Stimulated activated CD4-positive, alpha-beta T cell treated with anti-CD3 and anti-CD28 coated beads, Interleukin-1b, Interleukin-23, amount 100 ng/mL, for 48 hours (primary cell): Measurements from ENCODE around the gene PCDHGA7.
"Not testable (repeated sequence)": the region's sequence is repeated elsewhere in the genome, so short reads cannot be mapped to it uniquely, and the experiment has no call there.

ENCODE experiments used
- DNase-seq: peaks from one replicate; pipeline ENCODE4 v3.0.0-alpha.2; 2020

The PCDHGA7 gene

DNA sequence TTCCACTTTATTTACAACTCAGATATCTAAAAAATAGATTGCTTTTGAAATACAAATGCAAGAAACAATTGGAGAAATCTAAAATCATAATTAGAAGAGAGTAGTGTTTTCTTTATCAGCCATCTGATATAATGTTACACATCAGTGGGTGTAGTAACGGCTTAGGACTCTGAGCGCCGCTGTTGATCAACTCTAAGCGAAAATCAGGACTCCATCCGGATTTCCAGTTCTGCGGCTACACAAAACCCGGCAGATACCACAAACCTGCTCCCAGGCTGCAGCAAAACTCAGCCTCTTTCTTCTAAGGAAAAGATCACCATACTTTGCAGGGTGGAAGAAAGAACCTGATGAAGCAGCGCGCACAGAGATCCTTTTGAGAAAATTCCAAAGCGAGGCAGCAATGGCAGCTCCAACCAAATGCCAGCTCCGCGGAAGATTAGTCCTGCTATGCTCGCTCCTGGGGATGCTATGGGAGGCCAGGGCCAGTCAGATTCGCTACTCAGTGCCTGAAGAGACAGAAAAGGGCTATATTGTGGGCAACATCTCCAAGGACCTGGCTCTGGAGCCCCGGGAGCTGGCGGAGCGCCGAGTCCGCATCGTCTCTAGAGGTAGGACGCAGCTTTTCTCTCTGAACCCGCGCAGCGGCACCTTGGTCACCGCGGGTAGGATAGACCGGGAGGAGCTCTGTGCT lies 20.2 kb downstream of the PCDHGA7 start, which contains the start of gene PCDHGA9:
TSS of gene PCDHGA9 (plus strand) at position 226 of the 691 bp plus-strand sequence. CDS start at position 401, 175 bp downstream.
- no peak for DNase-seq

DNA sequence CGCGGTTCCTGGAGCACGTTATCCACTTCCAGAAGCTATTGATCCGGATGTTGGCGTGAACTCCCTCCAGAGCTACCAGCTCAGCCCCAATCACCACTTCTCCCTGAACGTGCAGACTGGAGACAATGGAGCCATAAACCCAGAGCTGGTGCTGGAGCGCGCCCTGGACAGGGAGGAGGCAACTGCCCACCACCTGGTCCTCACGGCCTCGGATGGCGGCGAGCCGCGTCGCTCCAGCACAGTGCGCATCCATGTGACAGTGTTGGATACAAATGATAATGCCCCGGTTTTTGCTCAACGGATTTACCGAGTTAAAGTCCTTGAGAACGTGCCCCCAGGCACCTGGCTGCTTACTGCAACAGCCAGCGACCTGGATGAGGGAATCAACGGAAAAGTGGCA lies 20.8 kb downstream of the PCDHGA7 start:
- DNase-seq: no peak

DNA sequence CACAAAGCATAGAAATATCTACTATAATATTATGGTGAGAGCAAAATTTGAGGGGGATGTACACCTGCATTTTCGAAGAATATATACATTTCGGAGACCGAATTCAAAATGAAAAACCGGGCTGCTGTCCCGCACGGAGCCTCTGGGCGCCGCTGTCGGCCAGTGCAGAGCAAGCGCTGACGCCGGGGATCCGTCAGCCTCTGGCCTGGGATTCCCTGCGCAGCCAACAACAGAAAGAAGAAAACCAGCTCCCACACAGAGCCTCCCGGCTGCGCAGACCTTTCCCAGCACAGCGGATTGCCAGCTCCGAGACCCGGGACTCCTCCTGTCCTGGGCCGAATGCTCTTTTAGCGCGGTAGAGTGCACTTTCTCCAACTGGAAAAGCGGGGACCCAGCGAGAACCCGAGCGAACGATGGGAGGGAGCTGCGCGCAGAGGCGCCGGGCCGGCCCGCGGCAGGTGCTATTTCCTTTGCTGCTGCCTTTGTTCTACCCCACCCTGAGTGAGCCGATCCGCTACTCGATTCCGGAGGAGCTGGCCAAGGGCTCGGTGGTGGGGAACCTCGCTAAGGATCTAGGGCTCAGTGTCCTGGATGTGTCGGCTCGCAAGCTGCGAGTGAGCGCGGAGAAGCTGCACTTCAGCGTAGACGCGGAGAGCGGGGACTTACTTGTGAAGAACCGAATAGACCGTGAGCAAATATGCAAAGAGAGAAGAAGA lies 25.4 kb downstream of the PCDHGA7 start, which contains the start of gene PCDHGB6:
TSS of gene PCDHGB6 (plus strand) at position 232 of the 716 bp plus-strand sequence. CDS start at position 414, 182 bp downstream.
- DNase-seq: peak; percentile 36

DNA sequence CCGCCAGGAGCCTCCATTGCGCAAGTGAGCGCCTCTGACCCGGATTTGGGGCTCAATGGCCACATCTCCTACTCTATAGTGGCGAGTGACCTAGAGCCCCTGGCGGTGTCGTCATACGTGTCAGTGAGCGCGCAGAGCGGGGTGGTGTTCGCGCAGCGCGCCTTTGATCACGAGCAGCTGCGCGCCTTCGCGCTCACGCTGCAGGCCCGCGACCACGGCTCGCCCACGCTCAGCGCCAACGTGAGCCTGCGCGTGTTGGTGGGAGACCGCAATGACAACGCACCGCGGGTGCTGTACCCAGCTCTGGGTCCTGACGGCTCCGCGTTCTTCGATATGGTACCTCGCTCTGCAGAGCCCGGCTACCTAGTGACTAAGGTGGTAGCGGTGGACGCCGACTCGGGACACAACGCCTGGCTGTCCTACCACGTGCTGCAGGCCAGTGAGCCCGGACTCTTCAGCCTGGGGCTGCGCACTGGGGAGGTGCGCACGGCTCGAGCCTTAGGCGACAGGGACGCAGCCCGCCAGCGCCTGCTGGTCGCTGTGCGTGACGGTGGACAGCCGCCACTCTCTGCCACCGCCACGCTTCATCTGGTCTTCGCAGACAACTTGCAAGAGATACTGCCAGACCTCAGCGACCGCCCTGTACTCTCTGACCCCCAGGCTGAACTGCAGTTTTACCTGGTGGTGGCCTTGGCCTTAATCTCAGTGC lies 27.2 kb downstream of the PCDHGA7 start:
- DNase-seq: no peak

DNA sequence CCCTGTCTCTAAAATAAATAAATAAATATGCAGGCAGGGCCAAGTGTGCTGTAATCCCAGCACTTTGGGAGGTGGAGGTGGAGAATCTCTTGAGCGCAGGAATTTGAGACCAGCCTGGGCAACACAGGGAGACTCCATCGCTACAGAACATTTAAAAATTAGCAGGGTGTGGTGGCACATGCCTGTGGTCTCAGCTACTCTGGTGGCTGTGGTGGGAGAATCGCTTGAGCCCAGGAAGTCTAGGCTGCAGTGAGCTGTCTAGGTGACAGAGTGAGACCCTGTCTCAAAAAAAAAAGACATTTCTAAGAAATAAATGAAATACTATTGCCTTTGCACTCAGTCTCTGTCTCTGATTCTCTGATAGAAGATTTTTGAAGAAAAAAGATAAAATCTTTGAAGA lies 29.0 kb downstream of the PCDHGA7 start:
- DNase-seq: no peak

DNA sequence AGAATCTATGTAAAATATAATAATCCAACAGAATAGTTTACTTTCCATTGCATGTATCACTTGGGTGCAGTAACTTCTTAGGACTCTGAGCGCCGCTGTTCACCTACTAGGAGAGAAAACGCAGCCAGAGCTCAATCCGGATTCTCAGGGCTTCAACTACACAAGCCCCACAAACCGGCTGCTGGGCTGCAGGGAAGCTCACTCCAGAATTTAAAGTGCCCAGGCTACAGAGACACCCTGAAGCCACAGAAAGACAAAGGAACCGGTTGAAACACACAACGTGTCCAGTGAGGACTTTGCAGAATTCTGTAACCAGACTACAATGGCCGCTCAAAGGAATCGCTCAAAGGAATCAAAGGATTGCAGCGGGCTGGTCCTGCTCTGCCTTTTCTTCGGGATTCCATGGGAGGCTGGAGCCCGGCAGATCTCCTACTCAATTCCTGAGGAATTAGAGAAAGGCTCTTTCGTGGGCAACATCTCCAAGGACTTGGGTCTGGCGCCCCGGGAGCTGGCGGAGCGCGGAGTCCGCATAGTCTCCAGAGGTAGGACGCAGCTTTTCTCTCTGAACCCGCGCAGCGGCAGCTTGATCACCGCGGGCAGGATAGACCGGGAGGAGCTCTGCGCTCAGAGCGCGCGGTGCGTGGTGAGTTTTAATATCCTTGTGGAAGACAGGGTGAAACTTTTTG lies 30.5 kb downstream of the PCDHGA7 start, which contains the start of gene PCDHGA10:
TSS of gene PCDHGA10 (plus strand) at position 134 of the 686 bp plus-strand sequence. CDS start at position 323, 189 bp downstream.
- DNase-seq: peak; percentile 59

DNA sequence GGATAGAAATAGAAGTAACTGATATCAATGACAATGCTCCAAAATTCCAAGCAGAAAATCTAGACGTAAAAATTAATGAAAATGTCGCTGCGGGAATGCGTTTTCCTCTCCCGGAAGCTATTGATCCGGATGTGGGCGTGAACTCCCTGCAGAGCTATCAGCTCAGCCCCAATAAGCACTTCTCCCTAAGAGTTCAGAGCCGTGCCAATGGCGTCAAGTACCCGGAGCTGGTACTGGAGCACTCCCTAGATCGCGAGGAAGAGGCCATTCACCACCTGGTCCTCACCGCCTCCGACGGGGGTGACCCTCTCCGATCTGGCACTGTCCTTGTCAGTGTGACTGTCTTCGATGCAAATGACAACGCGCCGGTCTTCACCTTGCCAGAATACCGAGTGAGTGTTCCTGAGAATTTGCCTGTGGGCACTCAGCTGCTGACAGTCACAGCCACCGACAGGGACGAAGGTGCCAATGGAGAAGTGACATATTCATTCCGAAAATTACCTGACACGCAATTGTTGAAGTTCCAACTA lies 31.1 kb downstream of the PCDHGA7 start:
- DNase-seq: no peak

DNA sequence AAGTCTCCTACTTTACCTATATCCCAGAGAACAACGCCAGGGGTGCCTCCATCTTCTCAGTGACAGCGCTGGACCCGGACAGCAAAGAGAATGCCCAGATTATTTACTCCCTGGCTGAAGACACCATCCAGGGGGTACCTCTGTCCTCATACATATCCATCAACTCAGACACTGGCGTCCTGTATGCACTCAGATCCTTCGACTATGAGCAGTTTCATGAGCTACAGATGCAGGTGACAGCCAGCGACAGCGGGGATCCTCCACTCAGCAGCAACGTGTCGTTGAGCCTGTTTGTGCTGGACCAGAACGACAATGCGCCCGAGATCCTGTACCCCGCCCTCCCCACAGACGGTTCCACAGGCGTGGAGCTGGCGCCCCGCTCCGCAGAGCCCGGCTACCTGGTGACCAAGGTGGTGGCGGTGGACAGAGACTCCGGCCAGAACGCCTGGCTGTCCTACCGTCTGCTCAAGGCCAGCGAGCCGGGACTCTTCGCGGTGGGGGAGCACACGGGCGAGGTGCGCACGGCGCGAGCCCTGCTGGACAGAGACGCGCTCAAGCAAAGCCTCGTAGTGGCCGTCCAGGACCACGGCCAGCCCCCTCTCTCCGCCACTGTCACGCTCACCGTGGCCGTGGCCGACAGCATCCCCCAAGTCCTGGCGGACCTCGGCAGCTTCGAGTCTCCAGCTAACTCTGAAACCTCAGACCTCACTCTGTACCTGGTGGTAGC lies 32.2 kb downstream of the PCDHGA7 start:
- DNase-seq: not testable (repeated sequence)

DNA sequence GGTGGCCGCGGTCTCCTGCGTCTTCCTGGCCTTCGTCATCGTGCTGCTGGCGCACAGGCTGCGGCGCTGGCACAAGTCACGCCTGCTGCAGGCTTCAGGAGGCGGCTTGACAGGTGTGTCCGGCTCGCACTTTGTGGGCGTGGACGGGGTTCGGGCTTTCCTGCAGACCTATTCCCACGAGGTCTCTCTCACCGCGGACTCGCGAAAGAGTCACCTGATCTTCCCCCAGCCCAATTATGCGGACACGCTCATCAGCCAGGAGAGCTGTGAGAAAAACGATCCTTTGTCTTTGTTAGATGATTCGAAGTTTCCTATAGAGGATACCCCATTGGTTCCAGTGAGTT lies 32.7 kb downstream of the PCDHGA7 start:
- not testable (repeated sequence) for DNase-seq

DNA sequence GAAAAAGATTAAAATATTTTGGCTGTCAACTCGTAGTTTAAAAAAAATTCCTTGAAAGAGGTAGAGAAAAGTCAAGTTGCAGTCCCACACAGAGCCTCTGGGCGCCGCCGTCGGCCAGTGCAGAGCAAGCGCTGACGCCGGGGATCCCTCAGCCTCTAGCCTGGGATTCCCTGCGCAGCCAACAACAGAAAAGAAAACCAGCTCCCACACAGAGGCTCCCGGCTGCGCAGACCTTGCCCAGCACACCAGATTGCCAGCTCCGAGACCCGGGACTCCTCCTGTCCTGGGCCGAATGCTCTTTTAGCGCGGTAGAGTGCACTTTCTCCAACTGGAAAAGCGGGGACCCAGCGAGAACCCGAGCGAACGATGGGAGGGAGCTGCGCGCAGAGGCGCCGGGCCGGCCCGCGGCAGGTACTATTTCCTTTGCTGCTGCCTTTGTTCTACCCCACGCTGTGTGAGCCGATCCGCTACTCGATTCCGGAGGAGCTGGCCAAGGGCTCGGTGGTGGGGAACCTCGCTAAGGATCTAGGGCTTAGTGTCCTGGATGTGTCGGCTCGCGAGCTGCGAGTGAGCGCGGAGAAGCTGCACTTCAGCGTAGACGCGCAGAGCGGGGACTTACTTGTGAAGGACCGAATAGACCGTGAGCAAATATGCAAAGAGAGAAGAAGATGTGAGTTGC lies 35.1 kb downstream of the PCDHGA7 start, which contains the start of gene PCDHGB7:
TSS of gene PCDHGB7 (plus strand) at position 184 of the 679 bp plus-strand sequence. CDS start at position 367, 183 bp downstream.
- DNase-seq: peak; percentile 66

DNA sequence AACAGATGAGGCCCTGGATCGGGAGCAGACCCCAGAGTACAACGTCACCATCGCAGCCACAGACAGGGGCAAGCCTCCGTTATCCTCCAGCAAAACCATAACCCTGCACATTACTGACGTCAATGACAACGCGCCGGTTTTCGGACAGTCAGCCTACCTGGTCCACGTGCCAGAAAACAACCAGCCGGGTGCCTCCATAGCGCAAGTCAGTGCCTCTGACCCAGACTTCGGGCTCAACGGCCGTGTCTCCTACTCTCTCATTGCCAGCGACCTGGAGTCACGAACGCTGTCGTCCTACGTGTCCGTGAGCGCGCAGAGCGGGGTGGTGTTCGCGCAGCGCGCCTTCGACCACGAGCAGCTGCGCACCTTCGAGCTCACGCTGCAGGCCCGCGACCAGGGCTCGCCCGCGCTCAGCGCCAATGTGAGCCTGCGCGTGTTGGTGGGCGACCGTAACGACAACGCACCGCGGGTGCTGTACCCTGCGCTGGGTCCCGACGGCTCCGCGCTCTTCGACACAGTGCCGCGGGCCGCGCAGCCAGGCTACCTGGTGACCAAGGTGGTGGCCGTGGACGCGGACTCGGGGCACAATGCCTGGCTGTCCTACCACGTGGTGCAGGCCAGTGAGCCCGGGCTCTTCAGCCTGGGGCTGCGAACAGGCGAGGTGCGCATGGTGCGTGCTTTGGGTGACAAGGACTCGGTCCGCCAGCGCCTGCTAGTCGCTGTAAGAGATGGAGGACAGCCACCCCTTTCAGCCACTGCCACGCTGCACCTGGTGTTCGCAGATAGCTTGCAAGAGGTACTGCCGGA lies 36.7 kb downstream of the PCDHGA7 start:
- DNase-seq: no peak

DNA sequence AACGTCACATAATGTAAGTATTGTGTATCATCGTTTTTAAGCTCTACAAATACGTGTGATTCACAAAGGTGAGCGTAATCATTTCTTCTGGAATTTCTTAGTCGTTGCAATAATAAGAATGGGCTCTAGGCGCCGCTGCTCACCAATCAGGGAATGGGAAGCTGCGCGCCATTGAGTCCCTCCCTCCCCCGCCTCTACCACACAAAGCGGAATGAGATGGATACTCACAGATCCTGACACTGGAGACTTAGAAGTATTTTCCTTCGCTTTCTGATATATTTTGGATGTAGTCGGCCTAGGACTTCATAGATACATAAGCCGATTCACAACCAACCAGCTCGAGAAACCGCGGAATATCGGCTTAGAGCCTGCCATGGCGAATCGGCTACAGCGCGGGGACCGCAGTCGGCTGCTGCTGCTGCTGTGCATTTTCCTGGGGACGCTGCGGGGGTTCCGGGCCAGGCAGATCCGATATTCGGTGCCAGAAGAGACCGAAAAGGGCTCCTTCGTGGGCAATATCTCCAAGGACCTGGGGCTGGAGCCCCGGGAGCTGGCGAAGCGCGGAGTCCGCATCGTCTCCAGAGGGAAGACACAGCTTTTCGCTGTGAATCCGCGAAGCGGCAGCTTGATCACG lies 38.4 kb downstream of the PCDHGA7 start, which contains the start of gene PCDHGA11:
TSS of gene PCDHGA11 (plus strand) at position 197 of the 634 bp plus-strand sequence. CDS start at position 374, 177 bp downstream.
- peak; percentile 53 for DNase-seq

DNA sequence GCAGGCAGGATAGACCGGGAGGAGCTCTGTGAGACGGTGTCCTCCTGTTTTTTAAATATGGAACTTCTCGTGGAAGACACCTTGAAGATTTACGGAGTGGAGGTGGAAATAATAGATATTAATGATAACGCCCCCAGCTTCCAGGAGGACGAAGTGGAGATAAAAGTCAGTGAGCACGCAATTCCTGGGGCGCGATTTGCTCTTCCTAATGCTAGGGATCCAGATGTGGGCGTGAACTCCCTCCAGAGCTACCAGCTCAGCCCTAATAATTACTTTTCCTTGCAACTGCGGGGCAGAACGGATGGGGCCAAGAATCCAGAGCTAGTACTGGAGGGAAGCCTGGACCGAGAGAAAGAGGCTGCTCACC lies 38.9 kb downstream of the PCDHGA7 start:
- no peak for DNase-seq

DNA sequence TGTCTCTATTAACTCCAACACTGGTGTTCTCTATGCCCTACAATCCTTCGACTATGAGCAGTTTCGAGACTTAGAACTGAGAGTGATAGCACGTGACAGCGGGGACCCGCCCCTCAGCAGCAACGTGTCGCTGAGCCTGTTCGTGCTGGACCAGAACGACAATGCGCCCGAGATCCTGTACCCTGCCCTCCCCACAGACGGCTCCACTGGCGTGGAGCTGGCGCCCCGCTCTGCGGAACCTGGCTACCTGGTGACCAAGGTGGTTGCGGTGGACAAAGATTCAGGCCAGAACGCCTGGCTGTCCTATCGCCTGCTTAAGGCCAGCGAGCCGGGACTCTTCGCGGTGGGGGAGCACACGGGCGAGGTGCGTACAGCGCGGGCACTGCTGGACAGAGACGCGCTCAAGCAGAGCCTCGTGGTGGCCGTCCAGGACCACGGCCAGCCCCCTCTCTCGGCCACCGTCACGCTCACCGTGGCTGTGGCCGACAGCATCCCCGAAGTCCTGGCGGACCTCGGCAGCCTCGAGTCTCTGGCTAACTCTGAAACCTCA lies 40.3 kb downstream of the PCDHGA7 start:
- DNase-seq: no peak

DNA sequence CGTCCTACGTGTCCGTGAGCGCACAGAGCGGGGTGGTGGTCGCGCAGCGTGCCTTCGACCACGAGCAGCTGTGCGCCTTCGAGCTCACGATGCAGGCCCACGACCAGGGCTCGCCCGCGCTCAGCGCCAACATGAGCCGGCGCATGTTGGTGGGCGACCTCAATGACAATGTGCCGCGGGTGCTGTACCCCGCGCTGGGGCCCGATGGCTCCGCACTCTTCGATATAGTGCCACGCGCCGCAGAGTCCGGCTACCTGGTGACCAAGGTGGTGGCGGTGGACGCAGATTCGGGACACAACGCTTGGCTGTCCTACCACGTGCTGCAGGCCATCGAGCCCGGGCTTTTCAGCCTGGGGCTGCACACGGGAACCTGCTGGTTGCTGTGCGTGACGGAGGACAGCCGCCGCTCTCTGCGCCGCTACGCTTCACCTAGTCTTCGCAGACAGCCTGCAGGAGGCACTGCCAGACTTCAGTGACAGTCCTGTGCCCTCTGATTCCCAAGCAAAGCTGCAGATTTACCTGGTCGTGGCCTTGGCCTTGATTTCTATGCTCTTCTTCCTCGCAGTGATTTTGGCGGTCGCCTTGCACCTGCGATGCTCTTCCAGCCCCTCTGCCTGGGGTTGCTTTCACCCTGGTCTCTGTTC lies 45.4 kb downstream of the PCDHGA7 start:
- DNase-seq: no peak

DNA sequence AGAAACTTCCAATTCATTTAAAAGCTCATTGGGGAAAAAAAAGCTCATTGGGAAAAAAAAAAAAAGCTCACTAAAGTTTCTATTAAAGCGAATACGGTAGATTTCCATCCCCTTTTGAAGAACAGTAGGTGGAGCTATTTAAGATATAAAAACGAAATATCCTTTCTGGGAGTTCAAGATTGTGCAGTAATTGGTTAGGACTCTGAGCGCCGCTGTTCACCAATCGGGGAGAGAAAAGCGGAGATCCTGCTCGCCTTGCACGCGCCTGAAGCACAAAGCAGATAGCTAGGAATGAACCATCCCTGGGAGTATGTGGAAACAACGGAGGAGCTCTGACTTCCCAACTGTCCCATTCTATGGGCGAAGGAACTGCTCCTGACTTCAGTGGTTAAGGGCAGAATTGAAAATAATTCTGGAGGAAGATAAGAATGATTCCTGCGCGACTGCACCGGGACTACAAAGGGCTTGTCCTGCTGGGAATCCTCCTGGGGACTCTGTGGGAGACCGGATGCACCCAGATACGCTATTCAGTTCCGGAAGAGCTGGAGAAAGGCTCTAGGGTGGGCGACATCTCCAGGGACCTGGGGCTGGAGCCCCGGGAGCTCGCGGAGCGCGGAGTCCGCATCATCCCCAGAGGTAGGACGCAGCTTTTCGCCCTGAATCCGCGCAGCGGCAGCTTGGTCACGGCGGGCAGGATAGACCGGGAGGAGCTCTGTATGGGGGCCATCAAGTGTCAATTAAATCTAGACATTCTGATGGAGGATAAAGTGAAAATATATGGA lies 48.0 kb downstream of the PCDHGA7 start, which contains the start of gene PCDHGA12:
TSS of gene PCDHGA12 (plus strand) at position 176 of the 782 bp plus-strand sequence. CDS start at position 429, 253 bp downstream.
- DNase-seq: peak; percentile 43

DNA sequence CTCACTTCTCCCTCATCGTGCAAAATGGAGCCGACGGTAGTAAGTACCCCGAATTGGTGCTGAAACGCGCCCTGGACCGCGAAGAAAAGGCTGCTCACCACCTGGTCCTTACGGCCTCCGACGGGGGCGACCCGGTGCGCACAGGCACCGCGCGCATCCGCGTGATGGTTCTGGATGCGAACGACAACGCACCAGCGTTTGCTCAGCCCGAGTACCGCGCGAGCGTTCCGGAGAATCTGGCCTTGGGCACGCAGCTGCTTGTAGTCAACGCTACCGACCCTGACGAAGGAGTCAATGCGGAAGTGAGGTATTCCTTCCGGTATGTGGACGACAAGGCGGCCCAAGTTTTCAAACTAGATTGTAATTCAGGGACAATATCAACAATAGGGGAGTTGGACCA lies 48.7 kb downstream of the PCDHGA7 start:
- no peak for DNase-seq

DNA sequence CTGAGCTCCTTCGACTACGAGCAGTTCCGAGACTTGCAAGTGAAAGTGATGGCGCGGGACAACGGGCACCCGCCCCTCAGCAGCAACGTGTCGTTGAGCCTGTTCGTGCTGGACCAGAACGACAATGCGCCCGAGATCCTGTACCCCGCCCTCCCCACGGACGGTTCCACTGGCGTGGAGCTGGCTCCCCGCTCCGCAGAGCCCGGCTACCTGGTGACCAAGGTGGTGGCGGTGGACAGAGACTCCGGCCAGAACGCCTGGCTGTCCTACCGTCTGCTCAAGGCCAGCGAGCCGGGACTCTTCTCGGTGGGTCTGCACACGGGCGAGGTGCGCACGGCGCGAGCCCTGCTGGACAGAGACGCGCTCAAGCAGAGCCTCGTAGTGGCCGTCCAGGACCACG lies 49.8 kb downstream of the PCDHGA7 start:
- DNase-seq: not testable (repeated sequence)
